ENCODE data around the gene IFI27L2.

Gene IFI27L2

DNA sequence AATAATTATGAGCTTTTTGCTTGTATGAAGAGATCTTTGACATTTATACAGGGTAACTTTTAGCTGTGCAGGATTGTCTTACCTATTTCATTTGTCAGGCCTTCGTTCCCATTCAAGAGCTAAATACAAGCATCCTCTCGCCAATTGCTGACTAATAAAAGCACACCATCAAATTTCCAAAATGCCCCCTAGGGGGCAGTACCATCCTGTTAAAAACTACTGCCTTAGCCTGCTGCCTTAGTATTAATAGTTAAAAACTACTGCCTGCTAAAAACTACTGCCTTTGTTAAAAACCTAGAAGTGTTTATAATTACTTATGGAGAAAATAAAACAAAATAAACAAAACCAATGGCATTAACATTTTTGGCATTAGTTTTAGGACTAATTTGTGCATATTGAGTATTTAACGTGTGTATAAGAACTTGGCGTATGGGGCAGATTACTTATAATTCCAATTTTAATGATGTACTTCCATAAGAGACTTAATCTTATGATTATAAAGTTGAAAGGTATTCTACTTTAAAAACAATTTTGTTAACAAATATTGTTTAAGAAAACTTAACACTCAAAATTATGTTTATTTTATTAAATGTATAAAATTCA is 3.0 kb upstream of the IFI27L2 start:
- no peaks in the 10 kb centered on the region for H3K9me3 ChIP-seq (ENCODE audit: low read length)
- no peak overlapping the region for H3K27ac ChIP-seq (ENCODE audit: low read depth, low read length, poor library complexity, severe bottlenecking)
- no peak overlapping the region for H3K9ac ChIP-seq (ENCODE audit: low read length)
- H4K20me1 ChIP-seq (ENCODE audit: insufficient read depth, low read length): no peaks in the 10 kb centered on the region
- H3F3A ChIP-seq (ENCODE audit: insufficient read depth, low read length): no peaks in the 10 kb centered on the region
- no peak overlapping the region for H2AFZ ChIP-seq (ENCODE audit: low read length)
- H3K79me2 ChIP-seq (ENCODE audit: insufficient read depth, low read length): no peaks in the 10 kb centered on the region
- no peaks in the 10 kb centered on the region for H3K9me2 ChIP-seq (ENCODE audit: low read depth, low read length)
- peaks cover 13% of the 10 kb centered on the region for H3K4me1 ChIP-seq (ENCODE audit: insufficient read depth, low read length, severe bottlenecking)
- H3K4me2 ChIP-seq (ENCODE audit: low read length): no peak overlapping the region
- no peaks in the 10 kb centered on the region for H3K36me3 ChIP-seq (ENCODE audit: insufficient read depth, low read length)
- TF ChIP-seq CTCF (IDR thresholded peaks at IDR 0.05; ENCODE audit: low read length) (peak; percentile 88), EZH2 (IDR thresholded peaks at IDR 0.05; ENCODE audit: borderline replicate concordance, low read length) (no peak)
- no peak overlapping the region for H3K4me3 ChIP-seq (ENCODE audit: low read depth, low read length, poor library complexity, severe bottlenecking)
- no peaks in the 10 kb centered on the region; the same call in 1 of the 2 replicates for H3K27me3 ChIP-seq (ENCODE audit: insufficient read depth, low read length)

DNA sequence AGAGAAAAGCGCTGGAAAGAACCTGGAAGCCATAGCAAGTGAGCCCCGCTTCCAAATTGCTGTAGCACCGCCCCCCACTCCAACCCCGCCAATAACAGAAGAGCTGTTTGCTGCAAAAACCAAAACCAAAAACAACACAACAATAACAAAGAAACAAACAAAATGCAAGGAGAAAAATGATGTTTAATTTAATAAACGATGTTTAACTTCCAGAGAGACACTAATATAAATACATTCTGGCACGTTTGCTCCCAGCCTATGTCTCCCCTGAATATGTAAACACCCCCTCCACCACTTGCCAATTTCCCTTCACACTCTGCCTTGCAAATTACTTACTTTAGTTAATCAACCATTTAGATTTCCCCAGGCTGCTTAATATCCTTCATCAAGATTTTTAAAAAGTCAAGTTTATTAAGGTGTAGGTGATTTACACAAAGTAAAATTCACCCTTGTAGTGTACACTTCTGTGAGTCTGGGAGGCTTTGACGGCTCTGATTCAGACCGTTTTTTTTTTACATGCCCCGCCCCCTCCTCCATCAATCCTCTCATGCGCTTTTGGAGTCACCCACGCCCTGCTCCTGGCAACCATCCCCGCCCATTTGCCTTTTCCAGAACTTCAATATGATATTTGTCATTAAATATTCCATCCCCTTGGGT is 482 bp upstream of the IFI27L2 start:
- Histone ChIP-seq H3K9ac (ENCODE audit: low read length) (peak overlapping the region; percentile 28; the same call in 1 of the 2 replicates), H3K79me2 (ENCODE audit: insufficient read depth, low read length) (no peaks in the 10 kb centered on the region), H3K4me2 (ENCODE audit: low read length) (peak overlapping the region; percentile 73), H2AFZ (ENCODE audit: low read length) (peak overlapping the region; percentile 65; the same call in 1 of the 2 replicates), H3K9me2 (ENCODE audit: low read depth, low read length) (no peaks in the 10 kb centered on the region), H3K4me3 (ENCODE audit: low read depth, low read length, poor library complexity, severe bottlenecking) (peak overlapping the region; percentile 60), H3K27ac (ENCODE audit: low read depth, low read length, poor library complexity, severe bottlenecking) (no peak overlapping the region), H3F3A (ENCODE audit: insufficient read depth, low read length) (no peaks in the 10 kb centered on the region), H3K4me1 (ENCODE audit: insufficient read depth, low read length, severe bottlenecking) (peaks cover 13% of the 10 kb centered on the region), H3K27me3 (ENCODE audit: insufficient read depth, low read length) (no peaks in the 10 kb centered on the region; the same call in 1 of the 2 replicates), H3K36me3 (ENCODE audit: insufficient read depth, low read length) (no peaks in the 10 kb centered on the region), H4K20me1 (ENCODE audit: insufficient read depth, low read length) (no peaks in the 10 kb centered on the region), H3K9me3 (ENCODE audit: low read length) (no peaks in the 10 kb centered on the region)
- TF ChIP-seq EZH2 (IDR thresholded peaks at IDR 0.05; ENCODE audit: borderline replicate concordance, low read length) (no peak), CTCF (IDR thresholded peaks at IDR 0.05; ENCODE audit: low read length) (no peak)

GRCh38 chr14:94128216-94128839 is 1.1 kb downstream of the IFI27L2 start:
- no peaks in the 10 kb centered on the region for H3K79me2 ChIP-seq (ENCODE audit: insufficient read depth, low read length)
- H3K4me1 ChIP-seq (ENCODE audit: insufficient read depth, low read length, severe bottlenecking): peaks cover 13% of the 10 kb centered on the region
- TF ChIP-seq CTCF (IDR thresholded peaks at IDR 0.05; ENCODE audit: low read length) (no peak), EZH2 (IDR thresholded peaks at IDR 0.05; ENCODE audit: borderline replicate concordance, low read length) (no peak)
- H3K9me3 ChIP-seq (ENCODE audit: low read length): no peaks in the 10 kb centered on the region
- no peaks in the 10 kb centered on the region for H3K27me3 ChIP-seq (ENCODE audit: insufficient read depth, low read length)
- no peak overlapping the region for H3K27ac ChIP-seq (ENCODE audit: low read depth, low read length, poor library complexity, severe bottlenecking)
- H4K20me1 ChIP-seq (ENCODE audit: insufficient read depth, low read length): no peaks in the 10 kb centered on the region
- no peaks in the 10 kb centered on the region for H3F3A ChIP-seq (ENCODE audit: insufficient read depth, low read length)
- H3K9me2 ChIP-seq (ENCODE audit: low read depth, low read length): no peaks in the 10 kb centered on the region
- H3K4me3 ChIP-seq (ENCODE audit: low read depth, low read length, poor library complexity, severe bottlenecking): no peak overlapping the region
- H3K4me2 ChIP-seq (ENCODE audit: low read length): no peak overlapping the region
- H3K36me3 ChIP-seq (ENCODE audit: insufficient read depth, low read length): no peaks in the 10 kb centered on the region
- no peak overlapping the region for H3K9ac ChIP-seq (ENCODE audit: low read length)
- no peak overlapping the region for H2AFZ ChIP-seq (ENCODE audit: low read length)

All from OCI-LY1 (cell line).